GM12873 (cell line): ENCODE measurements around the gene NEDD4L.

Source experiments
- TF ChIP-seq, protein P1 (sequence below): IDR thresholded peaks from 2 replicates; pipeline ENCODE4 v1.5.1; 2012; ENCODE audit warnings: low read depth, mild to moderate bottlenecking, moderate library complexity, low read length, control low read depth; ENCODE audit not compliant: insufficient read depth; ENCODE audit errors: missing control alignments

NEDD4L gene

DNA sequence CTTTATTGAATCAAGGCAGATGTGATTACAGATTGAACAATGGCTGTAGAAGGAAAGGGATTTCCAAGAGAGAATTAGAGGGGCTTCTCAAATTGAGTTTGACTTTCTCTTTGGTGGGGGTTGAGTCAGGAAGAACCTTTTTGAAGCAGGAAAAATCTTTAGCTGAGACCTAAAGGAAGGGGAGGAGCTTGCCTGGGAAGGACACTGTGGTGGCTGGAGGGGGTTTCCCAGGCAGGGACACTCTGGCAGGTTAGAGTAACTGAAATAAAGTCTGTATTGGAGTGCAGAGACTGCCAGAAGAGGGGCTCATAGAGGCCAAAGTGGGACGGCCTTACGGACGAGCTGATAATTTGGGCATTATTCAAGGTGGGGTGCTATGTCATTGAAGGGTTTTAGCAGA lies 69.3 kb downstream of the NEDD4L start:
- TF ChIP-seq, protein P1, sequence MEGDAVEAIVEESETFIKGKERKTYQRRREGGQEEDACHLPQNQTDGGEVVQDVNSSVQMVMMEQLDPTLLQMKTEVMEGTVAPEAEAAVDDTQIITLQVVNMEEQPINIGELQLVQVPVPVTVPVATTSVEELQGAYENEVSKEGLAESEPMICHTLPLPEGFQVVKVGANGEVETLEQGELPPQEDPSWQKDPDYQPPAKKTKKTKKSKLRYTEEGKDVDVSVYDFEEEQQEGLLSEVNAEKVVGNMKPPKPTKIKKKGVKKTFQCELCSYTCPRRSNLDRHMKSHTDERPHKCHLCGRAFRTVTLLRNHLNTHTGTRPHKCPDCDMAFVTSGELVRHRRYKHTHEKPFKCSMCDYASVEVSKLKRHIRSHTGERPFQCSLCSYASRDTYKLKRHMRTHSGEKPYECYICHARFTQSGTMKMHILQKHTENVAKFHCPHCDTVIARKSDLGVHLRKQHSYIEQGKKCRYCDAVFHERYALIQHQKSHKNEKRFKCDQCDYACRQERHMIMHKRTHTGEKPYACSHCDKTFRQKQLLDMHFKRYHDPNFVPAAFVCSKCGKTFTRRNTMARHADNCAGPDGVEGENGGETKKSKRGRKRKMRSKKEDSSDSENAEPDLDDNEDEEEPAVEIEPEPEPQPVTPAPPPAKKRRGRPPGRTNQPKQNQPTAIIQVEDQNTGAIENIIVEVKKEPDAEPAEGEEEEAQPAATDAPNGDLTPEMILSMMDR = no peak

DNA sequence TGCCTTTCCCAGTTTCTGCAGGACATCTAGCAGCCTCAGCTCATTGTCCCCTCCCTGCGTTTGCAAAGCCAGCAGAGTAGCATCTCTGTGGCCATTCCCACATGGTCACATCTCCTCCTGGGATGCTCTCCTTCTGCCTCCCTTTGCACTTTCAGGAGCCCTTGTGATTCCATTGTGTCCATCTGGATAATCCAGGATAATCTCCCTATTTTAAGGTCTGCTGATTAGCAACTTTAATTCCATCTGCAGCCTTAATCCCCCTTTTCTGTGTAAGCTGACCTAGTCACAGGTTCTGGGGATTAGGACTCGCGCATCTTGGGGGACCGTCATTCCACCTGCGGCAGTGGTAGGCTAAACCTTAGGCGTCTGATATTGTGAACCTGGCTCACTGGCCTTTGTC lies 70.7 kb downstream of the NEDD4L start:
- TF ChIP-seq, protein P1 = no peak

DNA sequence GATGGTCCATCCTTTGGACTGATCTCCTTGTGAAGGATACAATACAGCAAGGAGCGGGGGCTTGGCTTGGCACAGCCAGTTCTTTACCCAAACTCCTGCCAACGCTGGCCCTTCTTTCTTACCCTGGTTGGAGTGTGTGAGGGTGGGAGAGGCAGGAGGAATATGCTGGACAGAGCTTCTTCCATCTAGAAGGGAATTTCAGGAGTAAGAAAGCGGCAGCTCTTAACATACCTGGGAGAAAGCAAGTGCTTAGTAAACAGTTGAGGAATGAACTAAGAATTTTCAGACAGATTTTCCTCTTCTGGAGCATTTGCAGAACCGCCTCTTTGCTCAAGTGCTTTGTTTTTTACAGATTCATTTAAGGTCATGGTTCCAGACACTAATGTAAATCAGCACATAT lies 72.8 kb downstream of the NEDD4L start:
- TF ChIP-seq, protein P1 = no peak

DNA sequence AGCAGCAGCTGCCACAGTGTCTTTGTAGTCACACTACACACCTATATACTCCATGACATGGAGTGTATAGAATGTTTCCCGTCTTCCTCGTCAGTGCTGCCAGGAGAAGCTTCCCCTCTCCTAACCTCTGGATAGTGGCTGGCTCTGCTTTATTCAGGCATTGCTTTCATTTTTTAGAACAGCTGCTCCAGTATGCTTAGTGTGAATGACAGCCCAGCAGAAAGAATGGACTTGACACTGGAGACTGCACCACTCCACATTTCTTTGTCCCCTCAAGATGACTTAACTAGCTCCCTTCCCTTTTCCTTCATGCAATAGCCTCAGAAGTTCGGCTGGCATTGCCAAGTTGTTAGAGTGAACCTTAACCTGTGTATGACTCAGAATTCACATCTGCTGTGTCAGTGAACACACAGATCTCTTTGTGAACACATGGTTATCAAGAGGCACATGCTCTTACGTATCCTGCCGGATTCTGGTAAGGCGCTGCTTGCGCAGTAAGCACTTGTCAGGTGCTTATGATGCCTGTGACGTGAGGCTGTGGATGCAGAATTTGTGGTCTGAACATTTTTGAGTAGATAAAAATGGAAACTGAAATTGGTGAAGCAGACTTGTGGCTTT lies 73.9 kb downstream of the NEDD4L start:
- TF ChIP-seq, protein P1 = no peak

DNA sequence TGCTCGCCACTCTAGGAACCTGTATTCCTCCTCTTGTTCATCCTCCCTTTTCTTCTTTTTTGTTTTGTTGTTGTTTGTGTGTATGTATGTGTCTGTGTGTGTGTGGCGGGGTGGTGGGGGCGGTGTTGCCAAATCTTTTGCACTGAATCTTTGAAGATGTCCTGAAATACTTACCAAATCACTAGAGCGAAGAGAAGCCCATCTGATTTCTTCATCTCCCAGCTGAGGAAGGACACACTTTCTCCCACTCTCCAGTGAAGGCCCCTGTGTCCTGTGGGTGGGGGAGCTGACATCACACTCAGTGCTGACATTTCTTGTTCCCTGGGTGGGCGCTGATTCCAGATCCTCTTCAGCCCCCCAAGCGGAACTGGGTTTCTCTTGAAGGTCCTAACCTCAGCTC lies 74.5 kb downstream of the NEDD4L start:
- TF ChIP-seq, protein P1 = no peak

DNA sequence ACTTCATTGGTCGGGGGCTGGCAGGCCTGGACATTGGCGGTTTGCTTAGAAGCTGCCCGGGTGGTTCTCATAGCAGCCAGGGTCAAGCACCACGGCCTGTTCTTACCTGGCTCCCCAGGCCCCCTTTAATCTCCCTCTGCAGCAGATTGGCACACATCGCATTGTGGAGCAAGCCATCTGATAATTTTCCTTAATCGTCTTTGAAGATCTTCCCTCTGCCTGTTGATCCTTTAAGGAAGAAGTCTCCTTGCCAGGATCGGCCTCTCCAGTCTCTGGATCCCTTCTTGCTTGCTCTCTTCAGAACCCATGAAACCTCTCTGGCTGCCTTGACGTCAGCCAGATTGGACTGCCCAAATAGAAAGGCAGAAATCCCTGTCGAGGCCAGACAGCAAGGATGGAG lies 75.8 kb downstream of the NEDD4L start:
- TF ChIP-seq, protein P1 = no peak

DNA sequence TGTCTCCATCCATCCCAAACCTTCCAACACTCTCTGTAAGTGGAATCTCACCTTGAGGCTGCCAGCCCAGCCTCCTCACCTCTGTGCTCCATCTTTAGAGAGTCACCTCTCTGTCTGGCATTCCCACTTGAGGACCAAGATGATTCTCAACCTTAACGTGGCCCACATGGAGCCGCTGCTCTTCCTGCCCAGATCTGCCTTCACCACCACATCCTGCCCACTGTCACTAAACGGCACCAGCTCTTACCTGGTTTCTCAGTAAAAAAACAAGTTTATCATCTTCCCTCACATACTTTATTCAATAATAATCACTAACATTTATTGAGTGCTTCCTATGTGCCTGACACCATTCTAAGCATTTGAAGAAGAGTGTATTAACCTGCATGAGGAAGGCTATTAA lies 80.4 kb downstream of the NEDD4L start:
- TF ChIP-seq, protein P1 = no peak
